Activated T-helper 2 cell treated with anti-CD3 and anti-CD28 coated beads, Interferon-gamma antibody, Interleukin-2, Interleukin-4, amounts not matched to agents 10 μg/mL and 5 μg/mL and 100 μg/mL, durations not matched to agents 14 hours and 24 hours and 36 hours (primary cell): Measurements from ENCODE around the gene CRLF1. TPM values are rescaled to one million over a fixed set of nuclear protein-coding genes. Genes with fewer than 3 reads are reported as not detected.

ENCODE experiments used
- DNase-seq: peaks from one replicate; pipeline ENCODE4 v3.0.0; 2021; ENCODE audit warnings: low spot score
- H3K27ac Mint-ChIP-seq: one replicate; pipeline ENCODE4 v1.8.0; 2021; ENCODE audit warnings: mixed read lengths
- H3K27me3 Mint-ChIP-seq: one replicate; pipeline ENCODE4 v1.8.0; 2021; ENCODE audit warnings: low read depth, mixed read lengths
- H3K36me3 Mint-ChIP-seq: one replicate; pipeline ENCODE4 v1.8.0; 2021; ENCODE audit warnings: low read depth, mixed read lengths
- H3K4me1 Mint-ChIP-seq: one replicate; pipeline ENCODE4 v1.8.0; 2021; ENCODE audit warnings: low read depth, mixed read lengths
- H3K4me3 Mint-ChIP-seq: one replicate; pipeline ENCODE4 v1.8.0; 2021; ENCODE audit warnings: low read depth, mild to moderate bottlenecking, moderate library complexity, mixed read lengths
- H3K9me3 Mint-ChIP-seq: one replicate; pipeline ENCODE4 v1.8.0; 2021; ENCODE audit warnings: mixed read lengths
- intact Hi-C: fragments of 100-400 bp; cut with micrococcal nuclease; formaldehyde crosslinking; loops from one replicate; pipeline ENCODE4 v1.15.1; 2023
- total RNA-seq: library from RNA; stranded (reverse); gene quantifications from 2 replicates; pipeline ENCODE4 v1.2.3, GENCODE V29; 2022

The CRLF1 gene
- total RNA-seq, 1 donor from 2014 or later, result not detected

DNA sequence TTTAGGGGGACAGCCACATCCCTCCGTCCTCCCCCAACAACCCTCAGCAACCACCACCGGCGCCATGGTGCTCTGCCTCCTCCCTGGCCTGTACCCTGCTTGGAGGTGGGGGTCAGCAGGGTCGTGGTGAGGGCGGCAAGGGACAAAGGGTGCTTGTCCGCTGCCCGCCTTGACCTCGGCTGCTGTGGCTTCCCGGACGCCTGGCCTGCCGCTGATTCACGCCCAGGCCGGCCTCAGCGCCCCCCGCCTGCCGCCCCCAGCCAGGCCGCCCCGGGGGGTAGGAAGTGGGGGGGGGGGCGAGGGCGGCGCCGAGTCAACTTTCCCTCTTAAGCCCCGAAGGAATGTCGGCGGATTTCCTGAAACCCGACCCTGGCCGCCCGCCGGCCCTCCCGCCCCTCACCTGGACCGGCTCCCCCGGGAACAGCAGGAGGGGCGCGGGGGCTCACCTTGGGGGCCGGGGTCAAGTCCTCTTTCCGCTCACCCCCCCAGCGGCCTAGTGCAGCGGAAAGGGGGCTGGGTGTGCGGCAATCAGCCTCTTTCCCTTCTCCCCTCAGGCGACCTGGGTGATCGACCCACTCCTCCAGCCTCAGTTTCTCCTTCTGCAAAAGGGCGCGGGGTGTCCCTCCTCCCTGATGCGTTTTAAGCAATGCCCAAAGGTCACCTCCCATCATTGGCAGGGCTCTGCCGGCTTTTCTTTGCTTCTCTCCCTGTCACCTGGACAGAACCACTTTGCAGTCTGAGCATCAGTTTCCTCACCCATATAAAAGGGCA, 4.1 kb upstream of the CRLF1 start:
- Mint-ChIP-seq H3K27me3 (peaks cover 70% of the 10 kb centered on the region), H3K4me3 (no peak overlapping the region), H3K4me1 (peaks cover 5% of the 10 kb centered on the region), H3K36me3 (no peaks in the 10 kb centered on the region), H3K9me3 (no peaks in the 10 kb centered on the region), H3K27ac (no peak overlapping the region)
- intact Hi-C loops, result loop anchor here (1.0 kb wide), 1 partner anchor 178 kb away; no protein-coding TSS in a partner anchor
- no peak for DNase-seq

- H3K27ac Mint-ChIP-seq, result no peak overlapping the region
- intact Hi-C loops, result loop anchor here (1.0 kb wide), 1 partner anchor 178 kb away; no protein-coding TSS in a partner anchor
Measured at GRCh38 chr19:18610245-18610555, 3.6 kb upstream of the CRLF1 start.

GRCh38 chr19:18609717-18610051, 3.1 kb upstream of the CRLF1 start:
- Mint-ChIP-seq H3K4me3 (no peak overlapping the region), H3K9me3 (no peaks in the 10 kb centered on the region), H3K36me3 (no peaks in the 10 kb centered on the region), H3K27me3 (peaks cover 71% of the 10 kb centered on the region), H3K27ac (no peak overlapping the region), H3K4me1 (peaks cover 5% of the 10 kb centered on the region)
- intact Hi-C loops, result loop anchor here (1.0 kb wide), 1 partner anchor 179 kb away; no protein-coding TSS in a partner anchor
- DNase-seq, result no peak

More at GRCh38 chr19:18610245-18610555, 3.6 kb upstream of the CRLF1 start:
- Mint-ChIP-seq H3K36me3 (no peaks in the 10 kb centered on the region), H3K9me3 (no peaks in the 10 kb centered on the region), H3K27me3 (peaks cover 71% of the 10 kb centered on the region), H3K4me1 (peaks cover 5% of the 10 kb centered on the region), H3K4me3 (no peak overlapping the region)
- no peak for DNase-seq

DNA sequence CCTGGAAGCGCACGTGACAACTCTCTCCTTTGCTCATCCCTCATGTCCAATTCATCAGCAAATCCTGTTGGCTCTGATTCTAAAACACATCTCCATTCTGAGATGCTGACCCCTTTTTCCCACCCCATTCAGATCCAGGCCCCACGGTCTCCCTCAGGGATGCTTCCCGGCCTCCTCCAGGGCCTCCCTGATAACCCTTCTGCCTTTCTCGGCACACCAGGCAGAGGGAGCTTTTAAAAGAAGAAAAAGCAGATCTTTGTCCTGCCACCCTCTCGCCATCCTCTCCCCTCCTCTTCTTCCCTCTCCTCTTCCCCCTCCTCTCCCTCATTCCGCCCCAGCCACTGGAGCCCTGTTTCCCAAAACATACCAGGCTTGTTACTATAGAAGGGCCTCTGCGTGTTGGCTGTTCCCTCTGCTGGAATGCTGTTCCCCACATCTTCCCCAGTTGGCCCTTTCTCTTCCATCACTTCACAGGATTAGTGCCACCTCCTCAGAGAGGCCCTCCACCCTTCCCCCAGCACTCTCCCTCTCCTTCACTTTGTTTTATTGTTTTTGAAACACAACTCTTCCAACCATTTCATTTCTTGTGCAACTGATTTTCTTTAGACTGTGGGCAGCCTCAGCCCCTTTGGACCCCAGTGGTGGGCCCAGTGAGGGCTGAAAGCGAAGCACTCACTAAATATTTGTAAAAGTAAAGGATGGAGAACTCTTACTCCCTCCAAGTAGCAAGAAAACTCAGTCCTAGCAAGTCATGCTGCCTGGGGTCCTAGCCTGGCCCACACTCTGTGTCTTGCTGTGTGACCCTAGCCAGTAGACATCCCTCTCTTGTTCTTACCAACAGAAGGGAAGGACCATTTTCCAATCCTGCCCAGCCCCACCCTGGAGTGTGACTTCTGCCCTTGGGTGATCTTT, 2.5 kb upstream of the CRLF1 start:
- H3K27ac Mint-ChIP-seq, result no peak overlapping the region
- H3K27me3 Mint-ChIP-seq, result peaks cover 69% of the 10 kb centered on the region
- DNase-seq, result no peak
- H3K9me3 Mint-ChIP-seq, result no peaks in the 10 kb centered on the region
- H3K4me3 Mint-ChIP-seq, result no peak overlapping the region
- H3K4me1 Mint-ChIP-seq, result peaks cover 5% of the 10 kb centered on the region
- intact Hi-C loops, result no loop called here
- no peaks in the 10 kb centered on the region for H3K36me3 Mint-ChIP-seq

DNA sequence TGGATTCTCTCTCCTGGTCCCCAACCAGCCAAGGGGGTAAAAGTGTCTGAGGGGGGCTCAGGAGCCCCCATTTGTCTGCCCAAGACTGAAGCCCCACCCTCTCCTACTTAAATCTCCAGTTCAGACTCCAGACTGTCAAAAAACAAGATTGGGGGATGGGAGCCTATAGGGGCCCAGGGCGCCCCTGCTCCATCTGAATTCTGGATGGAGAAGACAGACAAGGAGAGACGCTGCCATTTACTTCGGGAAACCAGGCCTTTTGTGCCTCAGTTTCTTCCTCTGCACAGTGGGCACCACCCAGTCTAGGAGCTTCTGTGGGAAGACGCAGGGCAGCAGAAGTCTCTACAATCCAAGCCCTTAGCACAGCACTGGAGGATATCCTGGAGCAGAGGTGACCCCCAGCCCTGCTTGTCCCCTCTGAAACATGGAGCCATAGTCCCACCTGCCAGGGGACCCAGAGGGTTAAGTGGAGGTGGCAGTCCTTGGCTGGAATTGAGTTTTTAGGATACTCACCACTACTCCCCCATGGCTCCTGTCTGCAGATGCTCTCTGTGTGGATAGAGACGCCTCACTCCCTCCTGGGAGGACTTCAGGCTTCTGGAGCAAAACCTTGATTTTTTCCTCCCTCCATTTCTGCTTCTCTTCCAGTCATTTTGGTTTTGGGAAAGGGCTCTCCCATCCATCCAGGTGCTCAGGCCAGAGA, 1.7 kb upstream of the CRLF1 start:
- H3K36me3 Mint-ChIP-seq, result no peaks in the 10 kb centered on the region
- intact Hi-C loops, result no loop called here
- H3K27me3 Mint-ChIP-seq, result peaks cover 65% of the 10 kb centered on the region
- H3K4me3 Mint-ChIP-seq, result no peak overlapping the region
- DNase-seq, result no peak
- H3K4me1 Mint-ChIP-seq, result peaks cover 5% of the 10 kb centered on the region
- no peak overlapping the region for H3K27ac Mint-ChIP-seq
- H3K9me3 Mint-ChIP-seq, result no peaks in the 10 kb centered on the region

DNA sequence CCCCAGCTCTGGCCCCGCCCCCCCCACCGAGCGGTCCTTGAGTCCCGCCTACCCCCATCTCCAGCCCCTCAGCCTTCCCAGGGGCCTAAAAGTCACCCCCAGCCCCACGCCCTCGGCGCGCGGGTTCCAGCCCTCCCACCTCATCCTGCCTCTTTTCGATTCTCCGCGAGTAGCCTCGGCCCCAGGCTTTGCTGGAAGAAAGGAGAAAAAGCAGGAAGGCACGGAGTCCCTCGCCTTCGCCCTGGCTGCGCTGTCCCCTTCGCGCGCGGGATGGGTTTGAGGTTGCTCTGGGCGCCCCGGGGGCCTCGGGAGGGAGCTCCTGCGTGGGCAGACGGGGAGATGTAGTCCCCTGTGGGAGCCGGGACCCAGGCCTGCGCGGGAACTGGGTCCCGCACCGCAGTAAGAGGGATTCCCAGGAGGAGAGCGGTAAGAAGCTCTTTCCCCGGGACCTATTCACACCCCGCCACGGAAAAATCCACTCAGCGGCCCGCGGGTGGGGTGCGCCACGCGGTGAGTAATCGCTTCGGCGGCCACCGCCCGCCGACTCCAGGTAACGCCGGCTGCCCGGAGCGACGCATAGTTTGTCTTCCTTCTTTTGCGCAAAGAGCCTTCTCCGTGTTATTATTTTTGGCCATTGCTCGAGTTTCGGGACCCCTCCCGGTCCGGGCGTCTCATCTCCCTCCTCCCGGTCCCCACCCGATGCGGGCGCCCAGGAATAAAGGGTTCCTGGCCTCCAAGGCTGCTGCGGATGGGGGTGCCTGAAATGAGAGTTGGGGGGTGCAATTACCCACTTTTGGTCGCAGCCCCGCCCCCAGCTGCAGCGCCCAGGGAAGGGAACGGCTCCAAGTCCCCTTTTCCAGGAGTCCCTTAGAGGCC, 865 bp upstream of the CRLF1 start:
- DNase-seq, result no peak
- Mint-ChIP-seq H3K36me3 (no peaks in the 10 kb centered on the region), H3K4me1 (peaks cover 4% of the 10 kb centered on the region), H3K9me3 (no peaks in the 10 kb centered on the region), H3K27ac (no peak overlapping the region), H3K4me3 (no peak overlapping the region), H3K27me3 (peaks cover 69% of the 10 kb centered on the region)
- intact Hi-C loops, result no loop called here

- Mint-ChIP-seq H3K9me3 (no peaks in the 10 kb centered on the region), H3K4me1 (no peaks in the 10 kb centered on the region), H3K27me3 (peaks cover 65% of the 10 kb centered on the region), H3K4me3 (no peak overlapping the region), H3K27ac (no peak overlapping the region), H3K36me3 (no peaks in the 10 kb centered on the region)
- DNase-seq, result no peak
- intact Hi-C loops, result no loop called here
Measured at GRCh38 chr19:18605546-18606280, 886 bp downstream of the CRLF1 start.

DNA sequence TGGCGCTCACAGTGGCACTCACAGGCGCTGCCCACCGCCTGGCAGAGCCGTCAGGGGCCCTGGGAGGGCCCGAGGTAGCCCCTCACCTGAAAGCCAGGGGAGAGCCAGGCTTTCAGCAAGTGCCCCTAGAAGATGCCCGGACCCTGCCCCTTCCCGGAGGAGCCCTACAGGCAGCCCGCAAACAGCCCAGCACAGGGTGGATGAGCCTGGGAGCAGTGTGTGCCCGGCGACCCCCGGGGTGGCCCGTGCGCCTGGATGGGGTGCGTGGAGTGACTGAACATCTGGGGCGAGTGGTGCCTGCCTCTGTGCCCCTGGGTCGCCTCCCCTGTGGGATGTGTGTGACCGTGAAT, 1.4 kb downstream of the CRLF1 start:
- intact Hi-C loops, result no loop called here
- Mint-ChIP-seq H3K9me3 (no peaks in the 10 kb centered on the region), H3K27ac (no peak overlapping the region), H3K27me3 (peaks cover 62% of the 10 kb centered on the region), H3K4me1 (no peaks in the 10 kb centered on the region), H3K4me3 (no peak overlapping the region), H3K36me3 (no peaks in the 10 kb centered on the region)
- no peak for DNase-seq

DNA sequence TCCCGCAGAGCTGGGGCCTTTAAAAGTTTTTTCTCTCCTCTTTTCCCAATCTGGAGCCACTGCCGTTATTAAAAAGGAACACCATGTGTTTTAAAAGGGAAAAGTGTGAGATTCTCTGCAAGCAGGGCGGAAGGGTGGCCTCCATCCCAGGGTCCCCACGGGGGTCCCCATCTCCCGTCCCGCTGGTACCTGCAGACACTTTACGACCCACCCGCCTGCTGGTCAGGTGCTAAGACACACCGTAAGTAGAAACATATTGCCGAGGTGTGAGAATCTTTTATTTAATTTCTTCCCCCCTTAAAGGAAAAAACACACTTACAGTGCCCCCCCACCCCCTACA, 1.8 kb downstream of the CRLF1 start:
- H3K4me1 Mint-ChIP-seq, result no peaks in the 10 kb centered on the region
- no peaks in the 10 kb centered on the region for H3K9me3 Mint-ChIP-seq
- intact Hi-C loops, result no loop called here
- H3K36me3 Mint-ChIP-seq, result no peaks in the 10 kb centered on the region
- H3K27ac Mint-ChIP-seq, result no peak overlapping the region
- no peak overlapping the region for H3K4me3 Mint-ChIP-seq
- no peak for DNase-seq
- peaks cover 58% of the 10 kb centered on the region for H3K27me3 Mint-ChIP-seq

DNA sequence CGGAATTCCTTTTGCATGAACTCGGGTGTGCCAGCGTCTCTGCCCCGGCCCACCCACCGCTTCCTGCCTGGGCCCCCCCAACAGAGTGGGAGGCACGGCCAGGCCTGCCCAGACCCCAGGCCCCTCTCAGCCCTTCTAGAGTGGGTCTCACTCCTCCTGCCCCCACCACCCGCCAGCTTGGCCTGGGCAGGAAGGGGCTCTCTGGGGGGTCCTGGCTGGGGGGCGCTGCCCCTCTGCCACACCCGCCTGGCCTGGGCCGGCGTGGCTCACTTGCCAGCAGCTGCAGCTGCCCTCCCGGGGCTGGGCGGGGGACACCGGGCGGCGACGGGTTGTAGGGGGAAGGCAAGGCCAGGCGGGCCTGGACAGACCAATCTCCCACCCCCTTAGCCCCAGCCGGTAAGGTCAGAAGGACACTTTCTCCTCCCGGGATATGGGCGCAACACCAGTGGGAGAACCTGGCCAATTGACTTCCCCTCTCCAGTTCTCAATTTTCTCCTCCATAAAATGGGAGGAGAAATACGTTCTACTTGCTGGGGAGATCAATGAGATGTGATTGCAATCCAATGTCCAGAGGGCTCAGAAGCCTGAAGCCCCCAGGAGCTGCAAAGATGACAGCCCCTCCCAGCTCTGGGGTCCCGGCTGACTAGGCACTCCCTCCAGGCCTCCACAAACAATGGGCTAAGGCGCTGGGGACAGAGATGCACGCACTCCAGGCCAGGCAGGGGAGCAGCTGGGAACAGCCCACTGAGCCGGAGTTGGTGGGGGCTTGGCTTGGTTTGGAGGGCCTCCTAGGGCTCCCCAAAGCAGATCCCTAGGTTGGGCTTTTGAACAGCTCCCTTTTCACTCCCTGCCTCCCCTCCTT, 2.4 kb downstream of the CRLF1 start:
- H3K4me3 Mint-ChIP-seq, result no peak overlapping the region
- peaks cover 52% of the 10 kb centered on the region for H3K27me3 Mint-ChIP-seq
- no peaks in the 10 kb centered on the region for H3K4me1 Mint-ChIP-seq
- no peak overlapping the region for H3K27ac Mint-ChIP-seq
- no peaks in the 10 kb centered on the region for H3K9me3 Mint-ChIP-seq
- intact Hi-C loops, result no loop called here
- DNase-seq, result no peak
- no peaks in the 10 kb centered on the region for H3K36me3 Mint-ChIP-seq

GRCh38 chr19:18603255-18603957, 3.2 kb downstream of the CRLF1 start:
- no peak for DNase-seq
- Mint-ChIP-seq H3K4me1 (no peaks in the 10 kb centered on the region), H3K9me3 (no peaks in the 10 kb centered on the region), H3K4me3 (no peak overlapping the region), H3K27ac (no peak overlapping the region), H3K36me3 (no peaks in the 10 kb centered on the region), H3K27me3 (peaks cover 46% of the 10 kb centered on the region)
- intact Hi-C loops, result no loop called here
